Adrenal gland (tissue), 5 donors: ENCODE measurements around the gene CDH6.

Experiments
- POLR2A ChIP-seq, 2 donors: fragments of 450-650 bp; IDR thresholded peaks; one replicate each; pipeline ENCODE4 v1.6.1; 2017; ENCODE audit warnings: antibody characterized with exemption in 2 of 2, mild to moderate bottlenecking in 2 of 2, moderate library complexity in 1 of 2
- TF ChIP-seq, protein P1 (sequence below), 6 experiments: fragments of 450-650 bp in 4 of 6; fragments of 200-600 bp in 2 of 6; sonication (generic) in 1 of 6; IDR thresholded peaks; 1 replicate in 5 of 6; 2 replicates in 1 of 6; pipeline versions ENCODE4 v1.5.1 to v1.8.0; 2016 to 2021; ENCODE audit warnings: antibody characterized with exemption in 6 of 6, mild to moderate bottlenecking in 2 of 6, moderate library complexity in 1 of 6
- donor health status: DM: no; HTN: no; CAD: no.

DNA sequence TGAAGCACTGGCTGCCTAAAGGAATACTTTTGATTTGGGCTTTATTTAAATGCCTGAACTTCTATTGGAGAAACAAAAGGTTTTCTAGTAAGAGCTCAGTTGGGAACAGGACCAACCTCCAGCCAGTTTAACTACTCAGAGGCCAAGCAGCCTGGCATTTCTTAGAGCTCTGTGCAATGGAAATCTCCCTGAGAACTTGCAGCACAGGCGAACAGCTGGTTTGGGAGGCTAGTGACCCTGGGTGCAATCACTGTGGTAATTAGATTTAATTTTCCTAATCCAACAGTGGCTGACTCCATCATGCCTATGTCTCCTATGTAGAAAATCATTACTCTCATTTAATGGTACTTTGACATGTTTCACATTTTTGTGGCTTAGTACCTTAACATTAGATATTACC is 1.0 kb upstream of the CDH6 start:
- TF ChIP-seq, protein P1, sequence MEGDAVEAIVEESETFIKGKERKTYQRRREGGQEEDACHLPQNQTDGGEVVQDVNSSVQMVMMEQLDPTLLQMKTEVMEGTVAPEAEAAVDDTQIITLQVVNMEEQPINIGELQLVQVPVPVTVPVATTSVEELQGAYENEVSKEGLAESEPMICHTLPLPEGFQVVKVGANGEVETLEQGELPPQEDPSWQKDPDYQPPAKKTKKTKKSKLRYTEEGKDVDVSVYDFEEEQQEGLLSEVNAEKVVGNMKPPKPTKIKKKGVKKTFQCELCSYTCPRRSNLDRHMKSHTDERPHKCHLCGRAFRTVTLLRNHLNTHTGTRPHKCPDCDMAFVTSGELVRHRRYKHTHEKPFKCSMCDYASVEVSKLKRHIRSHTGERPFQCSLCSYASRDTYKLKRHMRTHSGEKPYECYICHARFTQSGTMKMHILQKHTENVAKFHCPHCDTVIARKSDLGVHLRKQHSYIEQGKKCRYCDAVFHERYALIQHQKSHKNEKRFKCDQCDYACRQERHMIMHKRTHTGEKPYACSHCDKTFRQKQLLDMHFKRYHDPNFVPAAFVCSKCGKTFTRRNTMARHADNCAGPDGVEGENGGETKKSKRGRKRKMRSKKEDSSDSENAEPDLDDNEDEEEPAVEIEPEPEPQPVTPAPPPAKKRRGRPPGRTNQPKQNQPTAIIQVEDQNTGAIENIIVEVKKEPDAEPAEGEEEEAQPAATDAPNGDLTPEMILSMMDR (IDR thresholded peaks at IDR 0.05), result no peak
- no peak for TF ChIP-seq POLR2A (IDR thresholded peaks at IDR 0.05)
